ENCODE data around the gene TBC1D16. TPM values are rescaled to one million over a fixed set of nuclear protein-coding genes. Genes with fewer than 3 reads are reported as not detected.

The TBC1D16 gene
- total RNA-seq, 3 donors from 2014 or later (not counting 1 experiment from before 2014, with no cell fraction given), result 0.49 to 1.00 (median 0.65) TPM

DNA sequence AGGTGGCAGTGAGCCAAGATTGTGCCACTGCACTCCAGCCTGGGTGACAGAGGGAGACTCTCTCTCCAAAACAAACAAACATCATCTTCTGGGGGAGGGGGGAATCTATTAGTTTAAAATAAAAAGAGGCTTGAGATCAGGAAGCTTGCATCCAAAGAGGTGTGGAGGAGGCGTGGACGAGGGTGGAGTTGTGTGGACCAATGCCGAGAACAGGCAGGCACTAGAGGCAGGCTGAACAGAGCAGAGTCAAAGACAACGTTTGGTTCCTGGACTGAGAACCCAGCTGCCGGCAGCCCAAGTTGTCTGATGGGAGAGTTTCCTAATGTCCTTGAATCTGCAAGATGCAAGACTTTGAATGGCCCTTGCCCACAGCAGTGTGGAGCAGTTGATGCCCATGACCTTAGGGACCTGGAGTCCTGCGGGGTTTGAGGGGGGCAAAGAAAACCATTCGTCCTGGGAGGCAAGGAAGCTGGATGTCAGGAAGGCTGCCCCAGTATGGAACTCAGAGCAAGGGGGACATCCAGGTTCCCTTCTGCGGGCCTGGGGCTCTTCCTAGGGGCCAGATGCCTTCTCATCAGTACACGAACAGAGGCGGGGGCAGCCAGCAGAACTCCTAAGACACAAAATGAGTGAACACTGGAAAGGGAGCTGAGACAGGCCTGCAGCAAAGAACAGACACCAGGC, 9.2 kb downstream of the TBC1D16 start:
- Histone ChIP-seq H3K27me3 (ENCODE audit: control insufficient read depth, insufficient read depth, low read length) (no peaks in the 10 kb centered on the region), H3K36me3 (ENCODE audit: control insufficient read depth, insufficient read depth, low read length) (no peaks in the 10 kb centered on the region), H3K9me3 (ENCODE audit: control insufficient read depth, insufficient read depth, low read length) (no peaks in the 10 kb centered on the region), H3K4me3 (ENCODE audit: low read length) (no peak overlapping the region), H3K4me1 (ENCODE audit: control insufficient read depth, insufficient read depth, low read length) (no peaks in the 10 kb centered on the region), H3K27ac (ENCODE audit: low read length) (no peak overlapping the region)
- DNase-seq, result no peak
- no peak for TF ChIP-seq CTCF (IDR thresholded peaks at IDR 0.05)
- Mint-ChIP-seq H3K36me3 (no peaks in the 10 kb centered on the region), H3K27me3 (ENCODE audit: low read depth in 2 of 2) (no peaks in the 10 kb centered on the region), H3K27ac (no peak overlapping the region), H3K4me3 (no peak overlapping the region), H3K4me1 (no peaks in the 10 kb centered on the region), H3K9me3 (no peaks in the 10 kb centered on the region)
- no peak for ATAC-seq
- WGBS (ENCODE audit: insufficient coverage), result 90% methylated on average over 10 of the region's 10 CpGs
- intact Hi-C loops (cut with micrococcal nuclease), result no loop called here

- Histone ChIP-seq H3K27me3 (ENCODE audit: control insufficient read depth, insufficient read depth, low read length) (no peaks in the 10 kb centered on the region), H3K9me3 (ENCODE audit: control insufficient read depth, insufficient read depth, low read length) (no peaks in the 10 kb centered on the region), H3K27ac (ENCODE audit: low read length) (no peak overlapping the region), H3K4me1 (ENCODE audit: control insufficient read depth, insufficient read depth, low read length) (no peaks in the 10 kb centered on the region), H3K4me3 (ENCODE audit: low read length) (no peak overlapping the region), H3K36me3 (ENCODE audit: control insufficient read depth, insufficient read depth, low read length) (no peaks in the 10 kb centered on the region)
- no peaks in the 10 kb centered on the region for H3K36me3 Mint-ChIP-seq
- H3K4me3 Mint-ChIP-seq, result no peak overlapping the region
- 91% methylated on average over 9 of the region's 10 CpGs for WGBS (ENCODE audit: insufficient coverage)
- no peaks in the 10 kb centered on the region for H3K27me3 Mint-ChIP-seq (ENCODE audit: low read depth in 2 of 2)
- H3K27ac Mint-ChIP-seq, result no peak overlapping the region
- no peaks in the 10 kb centered on the region for H3K4me1 Mint-ChIP-seq
- ATAC-seq, result no peak
- intact Hi-C loops (cut with micrococcal nuclease), result no loop called here
- no peaks in the 10 kb centered on the region for H3K9me3 Mint-ChIP-seq
- DNase-seq, result no peak
- no peak for TF ChIP-seq CTCF (IDR thresholded peaks at IDR 0.05)
Observed at GRCh38 chr17:80025796-80026195, 9.9 kb downstream of the TBC1D16 start.

GRCh38 chr17:80025140-80025539, 10.5 kb downstream of the TBC1D16 start:
- DNase-seq, result no peak
- Histone ChIP-seq H3K4me3 (ENCODE audit: low read length) (no peak overlapping the region), H3K36me3 (ENCODE audit: control insufficient read depth, insufficient read depth, low read length) (no peaks in the 10 kb centered on the region), H3K27ac (ENCODE audit: low read length) (no peak overlapping the region), H3K27me3 (ENCODE audit: control insufficient read depth, insufficient read depth, low read length) (no peaks in the 10 kb centered on the region), H3K9me3 (ENCODE audit: control insufficient read depth, insufficient read depth, low read length) (no peaks in the 10 kb centered on the region), H3K4me1 (ENCODE audit: control insufficient read depth, insufficient read depth, low read length) (no peaks in the 10 kb centered on the region)
- Mint-ChIP-seq H3K4me1 (no peaks in the 10 kb centered on the region), H3K36me3 (no peaks in the 10 kb centered on the region), H3K27ac (no peak overlapping the region), H3K9me3 (no peaks in the 10 kb centered on the region), H3K4me3 (no peak overlapping the region), H3K27me3 (ENCODE audit: low read depth in 2 of 2) (no peaks in the 10 kb centered on the region)
- 59% methylated on average over 11 of the region's 11 CpGs for WGBS (ENCODE audit: insufficient coverage)
- intact Hi-C loops (cut with micrococcal nuclease), result no loop called here
- TF ChIP-seq CTCF (IDR thresholded peaks at IDR 0.05), result no peak
- no peak for ATAC-seq
